HEK293 (cell line): ENCODE measurements around the gene ITFG2.

Source experiments
- CTCF ChIA-PET: fragments of 350-600 bp; formaldehyde crosslinking; extraction: SDS; loops from one replicate; lab custom pipeline; 2021; ENCODE audit warnings: antibody characterized with exemption; lab: Yijun Ruan, JAX
- POLR2A ChIA-PET: fragments of 300-600 bp; formaldehyde crosslinking; extraction: SDS; loops from one replicate; lab custom pipeline; 2020; ENCODE audit warnings: antibody characterized with exemption, inconsistent platforms; lab: Yijun Ruan, JAX
- H3K27ac ChIP-seq: fragments of 200-500 bp; sonication (Bioruptor generic); 2 replicates; pipeline ENCODE4 v1.5.1; 2014; ENCODE audit warnings: low read depth, low read length, control low read depth, inconsistent platforms; ENCODE audit errors: extremely low read depth
- H3K36me3 ChIP-seq, 2 experiments: fragments of 200-500 bp in 1 of 2; sonication (Bioruptor generic) in 1 of 2; 1 replicate in 1 of 2; 2 replicates in 1 of 2; pipeline ENCODE4 v1.5.1; 2014 to 2017; ENCODE audit warnings: inconsistent platforms in 2 of 2, low read length in 2 of 2; ENCODE audit not compliant: control insufficient read depth in 2 of 2, insufficient read depth in 1 of 2
- H3K4me1 ChIP-seq: fragments of 200-500 bp; sonication (Bioruptor generic); 2 replicates; pipeline ENCODE4 v1.5.1; 2014; ENCODE audit warnings: mild to moderate bottlenecking, low read length, inconsistent platforms; ENCODE audit not compliant: control insufficient read depth, insufficient read depth
- H3K4me3 ChIP-seq: 2 replicates; pipeline ENCODE4 v1.5.1; 2011; ENCODE audit warnings: low read depth, mild to moderate bottlenecking, control low read depth, low read length, moderate library complexity
- H3K9me3 ChIP-seq: fragments of 200-500 bp; sonication (Bioruptor generic); 2 replicates; pipeline ENCODE4 v1.5.1; 2014; ENCODE audit warnings: low read depth, low read length, inconsistent platforms; ENCODE audit not compliant: control insufficient read depth, insufficient read depth
- FEZF1 ChIP-seq: fragments of 450-650 bp; formaldehyde crosslinking; IDR thresholded peaks from 2 replicates; pipeline ENCODE4 v1.5.1; 2016; ENCODE audit warnings: missing biosample characterization, missing genetic modification characterization
- HOXD13 ChIP-seq: sonication (generic); formaldehyde crosslinking; IDR thresholded peaks from 2 replicates; pipeline ENCODE4 v1.8.0; 2022; ENCODE audit warnings: missing genetic modification reagents, borderline replicate concordance
- KLF1 ChIP-seq: fragments of 450-650 bp; formaldehyde crosslinking; IDR thresholded peaks from 2 replicates; pipeline ENCODE4 v1.5.1; 2016; ENCODE audit warnings: missing biosample characterization, missing genetic modification characterization
- KLF7 ChIP-seq: fragments of 450-650 bp; formaldehyde crosslinking; IDR thresholded peaks from 2 replicates; pipeline ENCODE4 v1.5.1; 2016; ENCODE audit warnings: missing biosample characterization, missing genetic modification characterization, borderline replicate concordance
- OSR2 ChIP-seq: fragments of 450-650 bp; formaldehyde crosslinking; IDR thresholded peaks from 2 replicates; pipeline ENCODE4 v1.5.1; 2016; ENCODE audit warnings: missing biosample characterization, missing genetic modification characterization
- PRDM4 ChIP-seq: fragments of 450-650 bp; formaldehyde crosslinking; IDR thresholded peaks from 2 replicates; pipeline ENCODE4 v1.5.1; 2017; ENCODE audit warnings: missing biosample characterization, missing genetic modification characterization
- SP3 ChIP-seq: fragments of 450-650 bp; formaldehyde crosslinking; IDR thresholded peaks from 2 replicates; pipeline ENCODE4 v1.5.1; 2016; ENCODE audit warnings: missing biosample characterization, missing genetic modification characterization
- ZBTB1 ChIP-seq: fragments of 450-650 bp; formaldehyde crosslinking; IDR thresholded peaks from 2 replicates; pipeline ENCODE4 v1.5.1; 2016; ENCODE audit warnings: missing biosample characterization, missing genetic modification characterization
- ZBTB20 ChIP-seq: fragments of 450-650 bp; formaldehyde crosslinking; IDR thresholded peaks from 2 replicates; pipeline ENCODE4 v1.5.1; 2016; ENCODE audit warnings: missing biosample characterization, missing genetic modification characterization
- ZFHX2 ChIP-seq: fragments of 450-650 bp; formaldehyde crosslinking; conservative IDR thresholded peaks from 2 replicates; pipeline ENCODE4 v1.5.1; 2016; ENCODE audit warnings: missing biosample characterization, missing genetic modification characterization
- ZFP3 ChIP-seq: fragments of 450-650 bp; formaldehyde crosslinking; IDR thresholded peaks from 2 replicates; pipeline ENCODE4 v1.5.1; 2016; ENCODE audit warnings: low read depth, missing biosample characterization, missing genetic modification characterization
- ZNF157 ChIP-seq: fragments of 450-650 bp; formaldehyde crosslinking; IDR thresholded peaks from 2 replicates; pipeline ENCODE4 v1.5.1; 2016; ENCODE audit warnings: missing biosample characterization, missing genetic modification characterization
- ZNF18 ChIP-seq: fragments of 450-650 bp; formaldehyde crosslinking; IDR thresholded peaks from 2 replicates; pipeline ENCODE4 v1.5.1; 2016; ENCODE audit warnings: missing biosample characterization, missing genetic modification characterization
- ZNF274 ChIP-seq, 2 experiments: fragments of 200-500 bp in 1 of 2; fragments of 450-650 bp in 1 of 2; sonication (Bioruptor generic) in 1 of 2; formaldehyde crosslinking in 1 of 2; IDR thresholded peaks; 2 replicates each; pipeline versions ENCODE4 v1.5.1 to v1.6.1; 2014 to 2016; ENCODE audit warnings: borderline replicate concordance in 1 of 2, inconsistent platforms in 1 of 2, low read length in 1 of 2, missing biosample characterization in 1 of 2, missing genetic modification characterization in 1 of 2
- ZNF350 ChIP-seq: fragments of 450-650 bp; formaldehyde crosslinking; IDR thresholded peaks from 2 replicates; pipeline ENCODE4 v1.5.0; 2017; ENCODE audit warnings: missing biosample characterization, mild to moderate bottlenecking, missing genetic modification characterization
- ZNF366 ChIP-seq: fragments of 450-650 bp; formaldehyde crosslinking; conservative IDR thresholded peaks from 2 replicates; pipeline ENCODE4 v1.5.1; 2016; ENCODE audit warnings: missing biosample characterization, missing genetic modification characterization
- ZNF416 ChIP-seq: fragments of 450-650 bp; formaldehyde crosslinking; IDR thresholded peaks from 2 replicates; pipeline ENCODE4 v1.5.1; 2016; ENCODE audit warnings: missing biosample characterization, missing genetic modification characterization
- ZNF423 ChIP-seq: fragments of 450-650 bp; formaldehyde crosslinking; IDR thresholded peaks from 2 replicates; pipeline ENCODE4 v1.5.1; 2016; ENCODE audit warnings: missing biosample characterization, missing genetic modification characterization
- ZNF426 ChIP-seq: fragments of 450-650 bp; formaldehyde crosslinking; IDR thresholded peaks from 2 replicates; pipeline ENCODE4 v1.5.1; 2017; ENCODE audit warnings: missing biosample characterization, missing genetic modification characterization, mild to moderate bottlenecking, inconsistent platforms, moderate library complexity
- ZNF548 ChIP-seq: fragments of 450-650 bp; formaldehyde crosslinking; IDR thresholded peaks from 2 replicates; pipeline ENCODE4 v1.5.1; 2016; ENCODE audit warnings: missing biosample characterization, missing genetic modification characterization
- ZNF626 ChIP-seq: fragments of 450-650 bp; sonication (Bioruptor Pico); formaldehyde crosslinking; IDR thresholded peaks from 2 replicates; pipeline ENCODE4 v1.5.1; 2018; ENCODE audit warnings: missing biosample characterization, missing genetic modification characterization, inconsistent platforms
- ZNF777 ChIP-seq: fragments of 450-650 bp; formaldehyde crosslinking; IDR thresholded peaks from 2 replicates; pipeline ENCODE4 v1.5.1; 2017; ENCODE audit warnings: missing biosample characterization, missing genetic modification characterization, borderline replicate concordance
- TF ChIP-seq, protein P1 (sequence below): fragments of 450-650 bp; formaldehyde crosslinking; IDR thresholded peaks from 2 replicates; pipeline ENCODE4 v1.5.0; 2017; ENCODE audit warnings: missing biosample characterization, missing genetic modification characterization, borderline replicate concordance
- TF ChIP-seq, protein P2 (sequence below): fragments of 450-650 bp; formaldehyde crosslinking; optimal IDR thresholded peaks from 2 replicates; pipeline ENCODE3; 2016; ENCODE audit warnings: missing biosample characterization, mild to moderate bottlenecking, missing genetic modification characterization

The ITFG2 gene

DNA sequence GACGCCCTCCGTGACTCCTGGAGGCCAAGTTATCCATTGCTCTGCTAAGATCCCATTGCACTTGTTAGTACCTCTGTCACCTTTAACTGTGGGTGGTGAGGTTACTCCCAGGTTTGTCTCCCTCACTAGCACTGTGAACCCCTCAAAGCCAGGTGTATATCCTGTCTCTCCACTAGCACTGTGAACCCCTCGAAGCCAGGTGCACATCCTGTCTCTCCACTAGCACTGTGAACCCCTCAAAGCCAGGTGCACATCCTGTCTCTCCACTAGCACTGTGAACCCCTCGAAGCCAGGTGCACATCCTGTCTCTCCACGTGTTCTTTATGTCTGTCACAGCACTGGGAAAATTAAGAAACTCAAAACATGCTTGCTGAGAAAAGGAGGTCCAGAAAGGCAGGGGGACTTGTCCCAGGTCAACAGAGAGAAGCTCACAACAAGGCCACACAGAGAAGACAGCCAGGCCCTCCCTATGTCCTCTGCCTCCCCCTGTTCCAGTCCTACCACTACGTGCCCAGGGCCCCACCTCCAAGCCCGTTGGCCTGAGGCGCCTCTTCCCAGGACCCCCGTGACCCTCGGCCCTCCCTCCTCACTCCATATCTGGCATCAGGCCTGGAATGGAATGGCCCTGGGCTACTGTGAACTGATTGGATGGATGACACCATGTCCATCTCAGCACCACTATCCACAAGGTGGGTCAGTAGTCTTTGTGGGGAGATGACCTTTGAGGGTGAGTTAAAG lies 44.1 kb upstream of the ITFG2 start (continued):
- no peak for TF ChIP-seq ZBTB1 (tag by site-specific recombination)
- TF ChIP-seq ZNF416, result no peak
- TF ChIP-seq FEZF1 (tag by site-specific recombination), result no peak
- no peak for TF ChIP-seq ZNF157 (tag by site-specific recombination)
- TF ChIP-seq ZNF366 (tag by site-specific recombination), result no peak
- no peak for TF ChIP-seq ZBTB20 (tag by site-specific recombination)
- no peak for TF ChIP-seq KLF1 (tag by site-specific recombination)
- no peak for TF ChIP-seq ZNF626 (tag by site-specific recombination)
- TF ChIP-seq, protein P1, sequence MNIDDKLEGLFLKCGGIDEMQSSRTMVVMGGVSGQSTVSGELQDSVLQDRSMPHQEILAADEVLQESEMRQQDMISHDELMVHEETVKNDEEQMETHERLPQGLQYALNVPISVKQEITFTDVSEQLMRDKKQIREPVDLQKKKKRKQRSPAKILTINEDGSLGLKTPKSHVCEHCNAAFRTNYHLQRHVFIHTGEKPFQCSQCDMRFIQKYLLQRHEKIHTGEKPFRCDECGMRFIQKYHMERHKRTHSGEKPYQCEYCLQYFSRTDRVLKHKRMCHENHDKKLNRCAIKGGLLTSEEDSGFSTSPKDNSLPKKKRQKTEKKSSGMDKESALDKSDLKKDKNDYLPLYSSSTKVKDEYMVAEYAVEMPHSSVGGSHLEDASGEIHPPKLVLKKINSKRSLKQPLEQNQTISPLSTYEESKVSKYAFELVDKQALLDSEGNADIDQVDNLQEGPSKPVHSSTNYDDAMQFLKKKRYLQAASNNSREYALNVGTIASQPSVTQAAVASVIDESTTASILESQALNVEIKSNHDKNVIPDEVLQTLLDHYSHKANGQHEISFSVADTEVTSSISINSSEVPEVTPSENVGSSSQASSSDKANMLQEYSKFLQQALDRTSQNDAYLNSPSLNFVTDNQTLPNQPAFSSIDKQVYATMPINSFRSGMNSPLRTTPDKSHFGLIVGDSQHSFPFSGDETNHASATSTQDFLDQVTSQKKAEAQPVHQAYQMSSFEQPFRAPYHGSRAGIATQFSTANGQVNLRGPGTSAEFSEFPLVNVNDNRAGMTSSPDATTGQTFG, result no peak
- TF ChIP-seq ZFHX2, result no peak
- no peak for TF ChIP-seq KLF7 (tag by site-specific recombination)
- TF ChIP-seq ZNF423 (tag by site-specific recombination), result no peak

DNA sequence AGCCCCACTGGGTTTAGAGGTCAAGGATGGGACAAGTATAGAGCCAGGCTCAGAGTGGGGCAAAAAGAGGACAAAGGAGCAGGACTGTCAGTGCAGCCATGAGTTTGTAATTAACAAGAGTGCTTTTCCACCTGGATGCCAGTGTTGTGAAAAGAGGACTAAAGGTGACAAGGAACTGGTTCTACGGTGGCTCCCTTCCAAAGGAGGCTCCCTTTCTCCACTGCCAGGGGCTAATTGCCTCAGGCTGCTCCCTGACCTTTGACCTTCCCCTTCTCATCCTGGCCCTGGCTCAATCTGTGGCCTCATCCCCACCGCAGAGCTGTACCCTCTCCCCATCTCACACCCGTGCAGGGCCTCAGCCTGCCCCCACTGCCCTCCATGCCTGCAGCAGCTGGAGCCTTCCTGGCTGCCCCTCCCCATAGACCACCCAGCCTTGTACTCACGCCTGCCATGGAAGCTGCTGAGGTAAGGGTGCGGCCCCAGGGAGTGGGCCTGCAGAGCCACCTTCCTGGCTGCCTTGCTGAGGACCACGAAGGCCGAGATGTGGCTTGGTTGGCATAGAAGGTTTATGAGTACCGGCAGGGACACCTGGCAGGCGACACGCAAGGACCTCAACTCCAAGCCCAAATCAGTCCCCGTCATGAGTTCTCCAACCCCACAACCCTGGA lies 42.5 kb upstream of the ITFG2 start:
- POLR2A ChIA-PET, result no interaction called here
- no peaks in the 10 kb centered on the region for H3K4me1 ChIP-seq
- no peaks in the 10 kb centered on the region for H3K9me3 ChIP-seq
- H3K27ac ChIP-seq, result no peak overlapping the region
- CTCF ChIA-PET, result interaction anchor here (0.7 kb wide), 1 partner anchor 14 kb away, joined by 3 read pairs; no protein-coding TSS in a partner anchor
- TF ChIP-seq ZNF416 (no peak), ZNF350 (no peak), PRDM4 (tag by site-specific recombination) (no peak), ZNF423 (tag by site-specific recombination) (no peak), ZNF548 (tag by site-specific recombination) (no peak), OSR2 (tag by site-specific recombination) (no peak), ZNF18 (tag by site-specific recombination) (no peak), ZNF777 (tag by site-specific recombination) (no peak), HOXD13 (CRISPR knock-in tag) (no peak), ZNF426 (tag by site-specific recombination) (no peak), ZNF274 (IDR thresholded peaks at IDR 0.05; ENCODE audit: low read length) (no peak), ZNF274 (tag by site-specific recombination; IDR thresholded peaks at IDR 0.05; ENCODE audit: borderline replicate concordance) (no peak), SP3 (no peak), ZFP3 (tag by site-specific recombination) (no peak)
- TF ChIP-seq, protein P2, sequence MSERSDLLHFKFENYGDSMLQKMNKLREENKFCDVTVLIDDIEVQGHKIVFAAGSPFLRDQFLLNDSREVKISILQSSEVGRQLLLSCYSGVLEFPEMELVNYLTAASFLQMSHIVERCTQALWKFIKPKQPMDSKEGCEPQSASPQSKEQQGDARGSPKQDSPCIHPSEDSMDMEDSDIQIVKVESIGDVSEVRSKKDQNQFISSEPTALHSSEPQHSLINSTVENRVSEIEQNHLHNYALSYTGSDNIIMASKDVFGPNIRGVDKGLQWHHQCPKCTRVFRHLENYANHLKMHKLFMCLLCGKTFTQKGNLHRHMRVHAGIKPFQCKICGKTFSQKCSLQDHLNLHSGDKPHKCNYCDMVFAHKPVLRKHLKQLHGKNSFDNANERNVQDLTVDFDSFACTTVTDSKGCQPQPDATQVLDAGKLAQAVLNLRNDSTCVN (tag by site-specific recombination), result no peak
- H3K36me3 ChIP-seq, result no peaks in the 10 kb centered on the region
- H3K4me3 ChIP-seq, result no peak overlapping the region
